Neutrophil (primary cell): Measurements from ENCODE around the gene CDC42BPB.

ENCODE experiments used
- H3K27ac ChIP-seq: fragments of 200-600 bp; sonication (generic); 2 replicates; pipeline ENCODE4 v1.5.1; 2016; ENCODE audit warnings: mild to moderate bottlenecking, moderate library complexity
- H3K27me3 ChIP-seq: fragments of 200-600 bp; sonication (generic); 2 replicates; pipeline ENCODE4 v1.6.0; 2016; ENCODE audit warnings: mild to moderate bottlenecking
- H3K36me3 ChIP-seq: fragments of 200-600 bp; sonication (generic); 2 replicates; pipeline ENCODE4 v1.5.1; 2017
- H3K4me1 ChIP-seq, 2 experiments: fragments of 200-600 bp in 1 of 2; sonication (generic) in 1 of 2; 1 replicate in 1 of 2; 2 replicates in 1 of 2; pipeline versions ENCODE4 v1.5.1 to v1.6.1; 2013 to 2016; ENCODE audit warnings: low read depth in 1 of 2, low read length in 1 of 2, mild to moderate bottlenecking in 1 of 2, moderate library complexity in 1 of 2; ENCODE audit not compliant: control insufficient read depth in 1 of 2, insufficient read depth in 1 of 2
- H3K4me3 ChIP-seq, 2 experiments: fragments of 200-600 bp in 1 of 2; sonication (generic) in 1 of 2; 1 replicate in 1 of 2; 2 replicates in 1 of 2; pipeline ENCODE4 v1.5.1; 2013 to 2016; ENCODE audit warnings: low read depth in 1 of 2, low read length in 1 of 2, mild to moderate bottlenecking in 1 of 2, moderate library complexity in 1 of 2
- H3K9me3 ChIP-seq: fragments of 200-600 bp; sonication (generic); 2 replicates; pipeline ENCODE4 v1.5.1; 2016
- CTCF ChIP-seq: fragments of 200-600 bp; sonication (generic); IDR thresholded peaks from 2 replicates; pipeline ENCODE4 v1.5.1; 2016; ENCODE audit warnings: antibody characterized with exemption

Gene CDC42BPB

GRCh38 chr14:103103461-103104388 lies 46.4 kb upstream of the CDC42BPB start:
- H3K27ac ChIP-seq = no peak overlapping the region
- no peak overlapping the region for H3K4me3 ChIP-seq
- TF ChIP-seq CTCF = no peak

GRCh38 chr14:103102689-103103260 lies 45.4 kb upstream of the CDC42BPB start:
- Histone ChIP-seq H3K4me3 (no peak overlapping the region), H3K9me3 (no peaks in the 10 kb centered on the region), H3K4me1 (peaks cover 15 to 28% of the 10 kb centered on the region in 2 experiments), H3K27me3 (peaks cover 85% of the 10 kb centered on the region), H3K36me3 (no peaks in the 10 kb centered on the region), H3K27ac (no peak overlapping the region)
- TF ChIP-seq CTCF = no peak

More at GRCh38 chr14:103103461-103104388, 46.4 kb upstream of the CDC42BPB start:
- H3K9me3 ChIP-seq = no peaks in the 10 kb centered on the region
- no peaks in the 10 kb centered on the region for H3K36me3 ChIP-seq
- peaks cover 77% of the 10 kb centered on the region for H3K27me3 ChIP-seq
- H3K4me1 ChIP-seq = peaks cover 20 to 28% of the 10 kb centered on the region in 2 experiments

GRCh38 chr14:103101963-103102688 lies 44.8 kb upstream of the CDC42BPB start:
- Histone ChIP-seq H3K4me3 (no peak overlapping the region), H3K27me3 (peaks cover 89% of the 10 kb centered on the region), H3K36me3 (no peaks in the 10 kb centered on the region), H3K9me3 (no peaks in the 10 kb centered on the region), H3K4me1 (peaks cover 15 to 28% of the 10 kb centered on the region in 2 experiments), H3K27ac (no peak overlapping the region)
- TF ChIP-seq CTCF = no peak

GRCh38 chr14:103101257-103101962 lies 44.1 kb upstream of the CDC42BPB start:
- no peak for TF ChIP-seq CTCF
- H3K9me3 ChIP-seq = no peaks in the 10 kb centered on the region
- peaks cover 85% of the 10 kb centered on the region for H3K27me3 ChIP-seq
- no peak overlapping the region for H3K4me3 ChIP-seq
- no peak overlapping the region for H3K27ac ChIP-seq
- peaks cover 15 to 28% of the 10 kb centered on the region in 2 experiments for H3K4me1 ChIP-seq
- no peaks in the 10 kb centered on the region for H3K36me3 ChIP-seq
